SK-N-SH treated with all-trans-retinoic acid at 6 μM for 48 hours (cell line): ENCODE results near the gene TNK2.
A peak's percentile ranks its signal among the peaks of the same experiment; 100 is the strongest.

Experiments used
- ATAC-seq: fragments of 200-7000 bp; cut with Tn5 transposase; 3 replicates; pipeline ENCODE4 v1.9.1; 2020; ENCODE audit warnings: mild to moderate bottlenecking, moderate library complexity
- ARNTL ChIP-seq: fragments of 450-650 bp; formaldehyde crosslinking; IDR thresholded peaks from 2 replicates; pipeline ENCODE4 v1.5.0; 2020; ENCODE audit warnings: low read depth, mild to moderate bottlenecking, moderate library complexity, borderline replicate concordance
- CSRNP3 ChIP-seq: fragments of 250-450 bp; sonication (Bioruptor Pico); IDR thresholded peaks from 2 replicates; pipeline ENCODE4 v1.5.1; 2021; ENCODE audit warnings: mild to moderate bottlenecking, moderate library complexity
- ESRRG ChIP-seq: fragments of 250-450 bp; sonication (Bioruptor Pico); IDR thresholded peaks from 2 replicates; pipeline ENCODE4 v1.6.1; 2021; ENCODE audit warnings: mild to moderate bottlenecking
- GLIS3 ChIP-seq: fragments of 250-450 bp; sonication (Bioruptor Pico); IDR thresholded peaks from 2 replicates; pipeline ENCODE4 v1.5.0; 2020; ENCODE audit warnings: mild to moderate bottlenecking, moderate library complexity
- ISL1 ChIP-seq: fragments of 250-450 bp; sonication (Bioruptor Pico); IDR thresholded peaks from 2 replicates; pipeline ENCODE4 v2.1.2; 2022; ENCODE audit warnings: mild to moderate bottlenecking, moderate library complexity
- OSR1 ChIP-seq: fragments of 250-450 bp; sonication (Bioruptor Pico); IDR thresholded peaks from 2 replicates; pipeline ENCODE4 v1.8.0; 2022; ENCODE audit warnings: moderate library complexity, mild to moderate bottlenecking, inconsistent platforms
- POU6F1 ChIP-seq: fragments of 250-450 bp; sonication (Bioruptor Pico); IDR thresholded peaks from 2 replicates; pipeline ENCODE4 v1.8.0; 2021; ENCODE audit warnings: low read depth, mild to moderate bottlenecking, moderate library complexity, borderline replicate concordance
- PPARA ChIP-seq: fragments of 250-450 bp; sonication (Bioruptor Pico); IDR thresholded peaks from 2 replicates; pipeline ENCODE4 v1.5.0; 2020; ENCODE audit warnings: mild to moderate bottlenecking, borderline replicate concordance
- RARB ChIP-seq: fragments of 250-450 bp; sonication (Bioruptor Pico); IDR thresholded peaks from 2 replicates; pipeline ENCODE4 v1.8.0; 2021; ENCODE audit warnings: mild to moderate bottlenecking, moderate library complexity
- SNAI2 ChIP-seq: fragments of 250-450 bp; sonication (Bioruptor Pico); IDR thresholded peaks from 2 replicates; pipeline ENCODE4 v1.5.0; 2020; ENCODE audit warnings: mild to moderate bottlenecking, moderate library complexity
- TCF4 ChIP-seq: fragments of 250-450 bp; sonication (Bioruptor Pico); IDR thresholded peaks from 2 replicates; pipeline ENCODE4 v1.8.0; 2021; ENCODE audit warnings: mild to moderate bottlenecking, moderate library complexity, borderline replicate concordance
- TOX ChIP-seq: fragments of 250-450 bp; sonication (Bioruptor Pico); IDR thresholded peaks from 2 replicates; pipeline ENCODE4 v1.8.0; 2021; ENCODE audit warnings: mild to moderate bottlenecking, moderate library complexity, borderline replicate concordance
- TSHZ2 ChIP-seq: fragments of 250-450 bp; sonication (Bioruptor Pico); IDR thresholded peaks from 2 replicates; pipeline ENCODE4 v1.5.0; 2020; ENCODE audit warnings: mild to moderate bottlenecking, moderate library complexity
- ZC3H10 ChIP-seq: fragments of 250-450 bp; sonication (Bioruptor Pico); IDR thresholded peaks from 2 replicates; pipeline ENCODE4 v1.5.1; 2021; ENCODE audit warnings: mild to moderate bottlenecking, moderate library complexity
- ZFP3 ChIP-seq: fragments of 250-450 bp; sonication (Bioruptor Pico); IDR thresholded peaks from 2 replicates; pipeline ENCODE4 v1.5.0; 2020; ENCODE audit warnings: mild to moderate bottlenecking, moderate library complexity
- ZFP30 ChIP-seq: fragments of 450-650 bp; formaldehyde crosslinking; IDR thresholded peaks from 2 replicates; pipeline ENCODE4 v1.5.0; 2022; ENCODE audit warnings: mild to moderate bottlenecking, moderate library complexity
- ZNF565 ChIP-seq: fragments of 450-650 bp; formaldehyde crosslinking; conservative IDR thresholded peaks from 2 replicates; pipeline ENCODE4 v1.5.0; 2020; ENCODE audit warnings: low read depth, mild to moderate bottlenecking, moderate library complexity
- ZNF70 ChIP-seq: fragments of 450-650 bp; formaldehyde crosslinking; IDR thresholded peaks from 2 replicates; pipeline ENCODE4 v1.5.0; 2020; ENCODE audit warnings: mild to moderate bottlenecking, moderate library complexity
- ZNF8 ChIP-seq: fragments of 450-650 bp; formaldehyde crosslinking; IDR thresholded peaks from 2 replicates; pipeline ENCODE4 v1.5.0; 2020; ENCODE audit warnings: mild to moderate bottlenecking, moderate library complexity
- TF ChIP-seq, protein P1 (sequence below): fragments of 250-450 bp; sonication (Bioruptor Pico); IDR thresholded peaks from 2 replicates; pipeline ENCODE4 v1.8.0; 2020; ENCODE audit warnings: mild to moderate bottlenecking, moderate library complexity, borderline replicate concordance
- TF ChIP-seq, protein P2 (sequence below): fragments of 250-450 bp; sonication (Bioruptor Pico); IDR thresholded peaks from 2 replicates; pipeline ENCODE4 v1.5.1; 2020; ENCODE audit warnings: low read depth, mild to moderate bottlenecking, moderate library complexity

TNK2 gene

DNA sequence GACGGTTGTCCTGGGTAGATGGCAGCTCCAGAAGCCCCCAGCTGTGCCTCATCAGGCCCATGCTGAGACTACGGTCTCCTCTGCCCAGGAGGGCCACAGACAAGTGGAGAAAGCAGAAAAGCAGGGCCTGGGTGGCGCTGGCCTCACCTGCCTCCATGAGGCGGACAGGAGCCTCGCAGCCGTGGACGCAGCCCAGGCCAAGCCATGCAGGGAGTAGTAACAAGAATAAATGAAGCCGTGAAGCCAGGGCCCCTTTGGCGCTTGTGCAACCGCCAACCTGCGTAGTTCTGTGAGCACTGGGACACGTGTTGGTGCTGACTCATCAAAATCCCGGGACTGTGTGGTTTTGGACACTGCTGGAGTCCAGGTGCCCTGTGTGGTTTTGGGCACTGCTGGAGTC, 84.4 kb downstream of the TNK2 start:
- TF ChIP-seq ZNF8 (CRISPR knock-in tag) (no peak), TSHZ2 (no peak), SNAI2 (no peak), ZFP30 (no peak), TOX (no peak), ZNF70 (CRISPR knock-in tag) (no peak), GLIS3 (CRISPR knock-in tag) (no peak), TCF4 (CRISPR knock-in tag) (no peak), OSR1 (CRISPR knock-in tag) (no peak), ESRRG (CRISPR knock-in tag) (no peak), CSRNP3 (no peak), PPARA (CRISPR knock-in tag) (no peak), ZNF565 (CRISPR knock-in tag) (no peak), POU6F1 (CRISPR knock-in tag) (no peak), ISL1 (no peak), ARNTL (CRISPR knock-in tag) (no peak), RARB (CRISPR knock-in tag) (no peak), ZC3H10 (CRISPR knock-in tag) (no peak)
- TF ChIP-seq, protein P1, sequence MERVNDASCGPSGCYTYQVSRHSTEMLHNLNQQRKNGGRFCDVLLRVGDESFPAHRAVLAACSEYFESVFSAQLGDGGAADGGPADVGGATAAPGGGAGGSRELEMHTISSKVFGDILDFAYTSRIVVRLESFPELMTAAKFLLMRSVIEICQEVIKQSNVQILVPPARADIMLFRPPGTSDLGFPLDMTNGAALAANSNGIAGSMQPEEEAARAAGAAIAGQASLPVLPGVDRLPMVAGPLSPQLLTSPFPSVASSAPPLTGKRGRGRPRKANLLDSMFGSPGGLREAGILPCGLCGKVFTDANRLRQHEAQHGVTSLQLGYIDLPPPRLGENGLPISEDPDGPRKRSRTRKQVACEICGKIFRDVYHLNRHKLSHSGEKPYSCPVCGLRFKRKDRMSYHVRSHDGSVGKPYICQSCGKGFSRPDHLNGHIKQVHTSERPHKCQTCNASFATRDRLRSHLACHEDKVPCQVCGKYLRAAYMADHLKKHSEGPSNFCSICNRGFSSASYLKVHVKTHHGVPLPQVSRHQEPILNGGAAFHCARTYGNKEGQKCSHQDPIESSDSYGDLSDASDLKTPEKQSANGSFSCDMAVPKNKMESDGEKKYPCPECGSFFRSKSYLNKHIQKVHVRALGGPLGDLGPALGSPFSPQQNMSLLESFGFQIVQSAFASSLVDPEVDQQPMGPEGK = no peak
- TF ChIP-seq, protein P2, sequence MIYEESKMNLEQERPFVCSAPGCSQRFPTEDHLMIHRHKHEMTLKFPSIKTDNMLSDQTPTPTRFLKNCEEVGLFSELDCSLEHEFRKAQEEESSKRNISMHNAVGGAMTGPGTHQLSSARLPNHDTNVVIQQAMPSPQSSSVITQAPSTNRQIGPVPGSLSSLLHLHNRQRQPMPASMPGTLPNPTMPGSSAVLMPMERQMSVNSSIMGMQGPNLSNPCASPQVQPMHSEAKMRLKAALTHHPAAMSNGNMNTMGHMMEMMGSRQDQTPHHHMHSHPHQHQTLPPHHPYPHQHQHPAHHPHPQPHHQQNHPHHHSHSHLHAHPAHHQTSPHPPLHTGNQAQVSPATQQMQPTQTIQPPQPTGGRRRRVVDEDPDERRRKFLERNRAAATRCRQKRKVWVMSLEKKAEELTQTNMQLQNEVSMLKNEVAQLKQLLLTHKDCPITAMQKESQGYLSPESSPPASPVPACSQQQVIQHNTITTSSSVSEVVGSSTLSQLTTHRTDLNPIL = no peak
- TF ChIP-seq, all 23 proteins: peak for 0
- 0 out of 3 replicates have a peak, but pooled peaks have one; percentile 22 for ATAC-seq

DNA sequence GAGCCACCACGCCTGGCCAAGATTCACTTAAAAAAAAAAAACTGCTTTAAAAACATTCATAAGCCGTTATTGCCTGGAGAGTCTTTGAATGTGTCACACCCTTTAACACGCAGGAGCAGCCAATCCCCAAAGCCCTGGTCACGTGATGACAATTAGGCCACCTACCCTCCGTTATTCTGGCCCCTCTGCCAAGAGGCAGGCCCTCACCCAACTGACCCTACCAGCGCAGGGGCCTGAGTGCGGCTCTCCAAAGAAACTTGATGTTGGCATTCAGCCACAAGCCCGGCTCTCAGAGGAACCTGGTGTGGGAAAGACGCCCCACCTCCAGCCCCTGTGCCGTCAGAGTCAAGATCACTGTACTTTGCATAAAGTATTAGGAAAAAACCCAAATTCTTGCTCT, 85.1 kb downstream of the TNK2 start:
- TF ChIP-seq ISL1 (no peak), TOX (no peak), ZNF565 (CRISPR knock-in tag) (no peak)
- TF ChIP-seq, protein P2 = no peak
- TF ChIP-seq, all 23 proteins: peak for 0
- ATAC-seq = no peak

GRCh38 chr3:195822131-195822696, 86.1 kb downstream of the TNK2 start:
- no peak for ATAC-seq
- no peak for TF ChIP-seq PPARA (CRISPR knock-in tag)
- no peak for TF ChIP-seq ARNTL (CRISPR knock-in tag)
- TF ChIP-seq, protein P2 = no peak
- TF ChIP-seq RARB (CRISPR knock-in tag) = no peak
- no peak for TF ChIP-seq ESRRG (CRISPR knock-in tag)
- no peak for TF ChIP-seq SNAI2
- TF ChIP-seq ZNF8 (CRISPR knock-in tag) = no peak
- TF ChIP-seq ZNF70 (CRISPR knock-in tag) = no peak
- TF ChIP-seq ZFP3 (CRISPR knock-in tag) = no peak
- TF ChIP-seq ISL1 = no peak
- TF ChIP-seq POU6F1 (CRISPR knock-in tag) = no peak
- TF ChIP-seq GLIS3 (CRISPR knock-in tag) = no peak
- TF ChIP-seq, protein P1 = no peak
